Measurements from ENCODE around the gene NPPA.
A peak's percentile ranks its signal among the peaks of the same experiment; 100 is the strongest.
"Not testable (repeated sequence)": the region's sequence is repeated elsewhere in the genome, so short reads cannot be mapped to it uniquely, and the experiment has no call there.

NPPA gene

GRCh38 chr1:11847667-11848372 is at the start of gene NPPA:
Gene NPPA (minus strand): TSS chr1:11847783. CDS start chr1:11847684, 99 bp downstream.
- no peak for DNase-seq (ENCODE audit: low spot score)

GRCh38 chr1:11894501-11894900 is 46.9 kb upstream of the NPPA start:
- not testable (repeated sequence) for DNase-seq (ENCODE audit: low spot score)

- peak; percentile 49 for DNase-seq (ENCODE audit: low spot score)
Measured at GRCh38 chr1:11893907-11894251, 46.3 kb upstream of the NPPA start.

GRCh38 chr1:11891433-11892186 is 44.0 kb upstream of the NPPA start:
- DNase-seq (ENCODE audit: low spot score) = no peak

- DNase-seq (ENCODE audit: low spot score) = no peak
Measured at GRCh38 chr1:11888877-11889208, 41.3 kb upstream of the NPPA start.

GRCh38 chr1:11888206-11888876 is 40.8 kb upstream of the NPPA start:
- no peak for DNase-seq (ENCODE audit: low spot score)

- DNase-seq (ENCODE audit: low spot score) = no peak
Measured at GRCh38 chr1:11887666-11888007, 40.1 kb upstream of the NPPA start.

- no peak for DNase-seq (ENCODE audit: low spot score)
Measured at GRCh38 chr1:11886986-11887665, 39.5 kb upstream of the NPPA start.

- DNase-seq (ENCODE audit: low spot score) = no peak
Measured at GRCh38 chr1:11885916-11886315, 38.3 kb upstream of the NPPA start.

GRCh38 chr1:11882814-11883538 is 35.4 kb upstream of the NPPA start:
- DNase-seq (ENCODE audit: low spot score) = no peak

- DNase-seq (ENCODE audit: low spot score) = peak; percentile 27
Measured at GRCh38 chr1:11881749-11882441, 34.3 kb upstream of the NPPA start.

- no peak for DNase-seq (ENCODE audit: low spot score)
Measured at GRCh38 chr1:11880911-11881748, 33.5 kb upstream of the NPPA start.

GRCh38 chr1:11880181-11880575 is 32.6 kb upstream of the NPPA start:
- DNase-seq (ENCODE audit: low spot score) = no peak

GRCh38 chr1:11879311-11880180 is 32.0 kb upstream of the NPPA start:
- DNase-seq (ENCODE audit: low spot score) = no peak

GRCh38 chr1:11878891-11879190 is 31.3 kb upstream of the NPPA start:
- no peak for DNase-seq (ENCODE audit: low spot score)

- DNase-seq (ENCODE audit: low spot score) = no peak
Measured at GRCh38 chr1:11878081-11878890, 30.7 kb upstream of the NPPA start.

- DNase-seq (ENCODE audit: low spot score) = no peak
Measured at GRCh38 chr1:11877074-11877473, 29.5 kb upstream of the NPPA start.

- DNase-seq (ENCODE audit: low spot score) = no peak
Measured at GRCh38 chr1:11875094-11875493, 27.5 kb upstream of the NPPA start.

GRCh38 chr1:11874624-11875023 is 27.0 kb upstream of the NPPA start:
- DNase-seq (ENCODE audit: low spot score) = no peak
